SW480 (cell line): ENCODE measurements around the gene EGFL7.
"Not testable (repeated sequence)": the region's sequence is repeated elsewhere in the genome, so short reads cannot be mapped to it uniquely, and the experiment has no call there.

Source experiments
- DNase-seq: peaks from one replicate; pipeline ENCODE4 v3.0.0-alpha.2; 2016; ENCODE audit warnings: low spot score

Gene EGFL7

GRCh38 chr9:136624184-136624951 lies 38.3 kb upstream of the EGFL7 start:
- DNase-seq: no peak

DNA sequence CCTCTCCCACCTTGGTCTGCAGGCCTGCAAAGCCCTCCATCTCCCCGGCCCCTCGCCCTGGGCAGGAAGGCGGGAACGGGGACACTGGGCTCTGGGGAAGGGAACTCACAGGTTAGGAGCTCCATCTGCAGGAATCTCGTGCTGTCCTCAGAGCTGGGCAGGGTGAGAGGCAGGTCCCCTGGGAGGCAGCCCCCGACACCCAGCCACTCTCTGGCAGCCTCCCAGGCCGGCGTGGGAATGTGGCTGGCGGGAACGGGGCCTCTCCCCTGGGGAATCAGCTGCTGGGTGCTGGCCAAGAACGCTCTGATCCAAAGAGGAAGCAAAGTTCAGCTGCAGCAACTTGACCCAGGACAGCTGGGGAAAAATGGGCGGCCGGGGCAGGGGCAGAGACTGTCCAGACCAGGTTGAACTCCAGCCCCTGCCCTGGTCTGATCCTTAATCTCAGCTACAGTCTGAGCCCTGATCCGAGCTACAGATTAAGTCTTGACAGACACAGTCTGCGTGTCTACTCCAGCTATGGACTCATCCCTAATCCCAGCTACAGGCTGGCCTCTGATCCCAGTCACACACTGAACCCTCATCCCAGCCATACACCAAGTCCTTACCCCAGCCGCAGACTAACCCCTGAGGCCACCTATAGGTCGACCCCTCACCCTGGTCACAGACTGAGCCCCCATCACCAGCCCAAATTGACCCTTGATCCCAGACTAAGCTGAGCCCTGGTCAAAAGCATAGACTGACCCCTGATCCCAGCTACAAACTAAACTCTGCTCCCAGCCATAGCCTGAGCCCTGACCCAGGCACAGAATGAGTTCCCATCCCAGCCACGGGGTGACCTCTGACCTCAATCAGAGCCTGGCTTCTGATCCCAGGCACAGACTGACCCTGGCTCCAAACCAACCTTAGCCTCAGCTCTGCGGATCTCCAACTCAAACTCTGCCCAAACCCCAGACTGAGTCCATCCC lies 37.3 kb upstream of the EGFL7 start:
- DNase-seq: peak; percentile 64

- no peak for DNase-seq
These were observed 36.5 kb upstream of the EGFL7 start for GRCh38 chr9:136626066-136626725.

GRCh38 chr9:136626740-136627642 lies 35.7 kb upstream of the EGFL7 start:
- DNase-seq: no peak

DNA sequence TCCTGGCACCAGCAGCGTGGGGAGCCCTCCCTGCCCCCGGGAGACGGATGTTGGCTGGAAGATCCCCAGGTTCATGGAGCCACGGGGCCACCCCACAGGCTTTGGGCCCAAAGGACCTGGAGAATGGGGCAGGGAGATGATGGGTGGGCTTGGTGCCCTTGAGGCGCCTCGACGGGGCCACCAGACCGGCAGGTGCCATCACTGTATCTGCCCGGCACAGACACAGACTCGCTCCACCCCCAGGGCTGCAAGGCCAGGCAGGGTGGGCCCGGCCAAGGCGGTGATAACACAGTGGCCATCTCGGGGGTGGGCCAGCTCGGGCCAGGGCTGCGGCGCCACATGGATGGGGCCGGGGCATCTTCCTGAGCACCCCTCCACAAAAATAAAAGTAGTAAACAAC lies 35.0 kb upstream of the EGFL7 start:
- no peak for DNase-seq

GRCh38 chr9:136628268-136628667 lies 34.4 kb upstream of the EGFL7 start:
- no peak for DNase-seq

GRCh38 chr9:136629001-136629878 lies 33.5 kb upstream of the EGFL7 start:
- no peak for DNase-seq

DNA sequence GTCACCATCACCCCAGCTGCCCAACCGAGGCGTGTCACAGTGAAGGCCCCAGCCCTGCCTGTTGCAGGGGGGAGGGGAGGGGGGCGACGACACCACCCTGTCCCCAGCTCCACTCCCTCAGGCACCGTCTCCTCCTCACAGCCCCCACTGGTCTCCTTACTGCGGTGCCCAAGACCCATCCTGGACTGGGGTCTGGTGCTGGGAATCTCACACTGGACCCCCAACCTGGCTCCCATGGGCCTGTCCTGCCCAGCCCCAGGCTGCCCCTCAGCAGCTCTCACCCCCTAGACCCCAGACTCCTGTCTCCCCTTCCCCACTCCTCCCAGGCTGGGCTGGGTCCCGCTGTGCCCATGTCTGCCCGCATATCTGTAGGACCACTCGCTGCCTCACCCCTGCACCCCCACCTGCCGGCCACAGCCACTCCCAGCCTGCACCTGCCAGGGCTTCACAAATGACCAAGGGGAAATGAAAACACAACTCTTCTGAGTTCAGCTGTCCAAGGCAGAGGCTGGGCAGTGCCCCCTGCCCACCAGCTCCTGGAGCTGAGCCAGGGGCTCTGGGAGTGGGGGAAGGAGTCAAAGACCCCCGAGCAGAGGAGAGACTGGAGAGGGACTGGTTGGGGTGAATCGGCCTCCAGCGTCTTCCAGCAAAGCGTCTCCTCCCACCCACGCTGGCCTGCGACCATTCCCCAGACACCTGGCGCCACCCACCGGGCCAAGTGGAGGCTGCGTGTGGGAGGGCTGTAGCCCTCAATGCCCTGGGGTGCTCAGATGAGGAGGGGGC lies 32.6 kb upstream of the EGFL7 start:
- no peak for DNase-seq

DNA sequence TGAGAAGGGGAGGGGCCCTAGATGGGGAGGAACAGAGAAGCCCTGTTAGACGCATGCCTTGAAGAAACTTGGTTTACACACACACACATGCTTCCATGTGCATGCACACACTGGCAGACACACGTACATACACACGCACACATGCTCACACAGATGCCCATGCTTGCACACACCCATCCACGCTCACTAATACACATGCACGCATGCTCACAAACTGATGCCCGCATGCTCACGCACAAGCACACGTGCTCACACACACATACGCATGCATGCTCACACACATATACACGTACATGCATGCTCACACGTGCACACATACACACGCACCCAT lies 32.1 kb upstream of the EGFL7 start:
- no peak for DNase-seq

GRCh38 chr9:136631038-136632000 lies 31.4 kb upstream of the EGFL7 start:
- DNase-seq: peak; percentile 80

DNA sequence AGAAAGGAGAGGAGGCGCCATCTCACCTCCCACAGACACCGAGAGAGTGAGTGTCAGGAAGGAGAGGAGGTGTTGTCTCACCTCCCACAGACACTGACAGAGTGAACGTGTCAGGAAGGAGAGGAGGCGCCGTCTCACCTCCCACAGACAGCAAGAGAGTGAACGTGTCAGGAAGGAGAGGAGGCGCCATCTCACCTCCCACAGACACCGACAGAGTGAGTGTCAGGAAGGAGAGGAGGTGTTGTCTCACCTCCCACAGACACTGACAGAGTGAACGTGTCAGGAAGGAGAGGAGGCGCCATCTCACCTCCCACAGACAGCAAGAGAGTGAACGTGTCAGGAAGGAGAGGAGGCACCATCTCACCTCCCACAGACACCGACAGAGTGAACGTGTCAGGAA lies 30.6 kb upstream of the EGFL7 start:
- not testable (repeated sequence) for DNase-seq

GRCh38 chr9:136632491-136633106 lies 30.1 kb upstream of the EGFL7 start:
- DNase-seq: not testable (repeated sequence)

DNA sequence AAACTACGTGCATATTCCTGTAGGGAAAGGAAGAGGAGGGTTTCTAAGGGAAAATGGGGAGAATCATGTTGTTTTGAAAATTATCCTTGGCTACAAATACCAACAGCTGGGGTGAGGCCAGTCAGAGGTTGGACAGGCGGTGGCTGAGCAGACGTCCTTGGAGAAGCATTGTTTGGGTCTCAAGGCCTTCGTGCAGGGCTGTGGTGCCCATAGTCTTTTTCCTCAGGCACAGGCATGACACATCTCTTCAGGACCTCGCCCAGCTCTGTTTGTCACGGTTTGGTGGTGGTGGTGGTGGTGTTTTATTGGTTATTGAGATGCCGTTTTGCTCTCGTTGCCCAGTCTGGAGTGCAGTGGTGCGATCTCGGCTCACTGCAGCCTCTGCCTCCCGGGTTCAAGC lies 27.8 kb upstream of the EGFL7 start:
- DNase-seq: no peak

DNA sequence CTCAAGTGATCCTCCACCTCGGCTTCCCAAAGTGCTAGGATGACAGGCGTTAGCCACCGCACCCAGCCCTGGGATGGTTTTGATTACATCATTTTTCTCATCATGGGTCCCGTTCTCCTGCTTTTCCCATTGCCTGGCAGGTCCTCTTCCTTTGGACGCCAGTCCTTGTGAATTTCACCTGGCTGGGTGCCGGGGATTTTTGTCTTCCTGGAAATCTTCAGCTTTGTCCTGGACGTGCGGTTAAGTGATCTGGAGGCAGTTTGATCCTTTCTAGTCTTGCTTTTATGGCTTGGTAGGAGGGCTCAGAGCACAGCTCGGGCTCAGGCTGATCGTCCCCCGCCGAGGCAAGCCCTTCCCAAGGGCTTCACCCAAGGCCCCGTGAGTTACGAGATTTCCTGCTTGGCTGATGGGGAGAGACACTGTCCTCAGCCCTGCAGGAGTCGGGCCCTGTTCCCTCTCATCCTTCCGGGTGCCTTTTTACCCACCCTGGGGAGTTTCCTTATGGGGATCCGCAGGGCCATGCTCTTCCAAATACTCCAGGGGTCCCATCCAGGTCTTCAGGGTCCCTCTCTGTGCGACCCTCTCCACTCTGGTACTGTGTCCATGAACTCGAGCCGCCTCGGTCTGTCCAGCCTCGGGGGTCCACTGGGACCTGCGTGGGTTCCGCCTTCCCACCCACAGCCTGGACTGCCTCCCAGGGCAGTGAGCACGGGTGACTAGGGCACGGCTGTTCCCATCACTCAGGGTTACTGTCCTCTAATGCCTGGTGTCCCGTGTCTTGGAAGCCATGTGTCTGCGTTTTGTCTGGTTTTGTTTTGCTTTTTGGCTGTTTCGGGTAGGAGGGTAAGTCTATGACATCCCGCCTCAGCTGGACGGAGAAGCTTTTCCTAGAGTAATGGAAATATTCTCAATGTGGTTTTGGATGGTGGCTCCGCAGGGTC lies 22.3 kb upstream of the EGFL7 start:
- no peak for DNase-seq

- DNase-seq: no peak
These were observed 20.2 kb upstream of the EGFL7 start for GRCh38 chr9:136642439-136642921.

- DNase-seq: no peak
These were observed 18.9 kb upstream of the EGFL7 start for GRCh38 chr9:136643596-136644342.
